Activated naive CD8-positive, alpha-beta T cell (primary cell): ENCODE data around the gene SYTL1.
A peak's percentile ranks its signal among the peaks of the same experiment; 100 is the strongest.

Experiments used
- H3K27ac Mint-ChIP-seq: one replicate; pipeline ENCODE4 v1.8.0; 2021; ENCODE audit warnings: mixed read lengths
- H3K27me3 Mint-ChIP-seq: one replicate; pipeline ENCODE4 v1.8.0; 2021; ENCODE audit warnings: mixed read lengths
- H3K36me3 Mint-ChIP-seq: one replicate; pipeline ENCODE4 v1.8.0; 2021; ENCODE audit warnings: mixed read lengths
- H3K4me1 Mint-ChIP-seq: one replicate; pipeline ENCODE4 v1.8.0; 2021; ENCODE audit warnings: low read depth, mixed read lengths
- H3K4me3 Mint-ChIP-seq: one replicate; pipeline ENCODE4 v1.8.0; 2021; ENCODE audit warnings: mild to moderate bottlenecking, mixed read lengths
- H3K9me3 Mint-ChIP-seq: one replicate; pipeline ENCODE4 v1.8.0; 2021; ENCODE audit warnings: low read depth, mixed read lengths

The SYTL1 gene

GRCh38 chr1:27341525-27342252, at the start of gene SYTL1:
Gene SYTL1 (plus strand): TSS chr1:27342022. CDS start chr1:27345335, 3,313 bp downstream.
- Mint-ChIP-seq H3K9me3 (no peaks in the 10 kb centered on the region), H3K4me1 (peaks cover 58% of the 10 kb centered on the region), H3K27me3 (no peaks in the 10 kb centered on the region), H3K36me3 (peaks cover under 1% of the 10 kb centered on the region), H3K4me3 (peak within 1 kb of the TSS; percentile 91), H3K27ac (peak within 1 kb of the TSS; percentile 91)

- H3K27ac Mint-ChIP-seq, result no peak overlapping the region
- H3K36me3 Mint-ChIP-seq, result peaks cover 2% of the 10 kb centered on the region
- no peaks in the 10 kb centered on the region for H3K27me3 Mint-ChIP-seq
- H3K4me1 Mint-ChIP-seq, result peaks cover 4% of the 10 kb centered on the region
- no peak overlapping the region for H3K4me3 Mint-ChIP-seq
- no peaks in the 10 kb centered on the region for H3K9me3 Mint-ChIP-seq
Observed at GRCh38 chr1:27292106-27292505, 49.7 kb upstream of the SYTL1 start.

GRCh38 chr1:27293915-27294314, 47.9 kb upstream of the SYTL1 start:
- Mint-ChIP-seq H3K27ac (no peak overlapping the region), H3K4me1 (peaks cover 4% of the 10 kb centered on the region), H3K4me3 (no peak overlapping the region), H3K9me3 (no peaks in the 10 kb centered on the region), H3K36me3 (no peaks in the 10 kb centered on the region), H3K27me3 (no peaks in the 10 kb centered on the region)

- Mint-ChIP-seq H3K4me1 (peaks cover 4% of the 10 kb centered on the region), H3K27me3 (no peaks in the 10 kb centered on the region), H3K9me3 (no peaks in the 10 kb centered on the region), H3K4me3 (no peak overlapping the region), H3K36me3 (no peaks in the 10 kb centered on the region), H3K27ac (no peak overlapping the region)
Observed at GRCh38 chr1:27296773-27297291, 45.0 kb upstream of the SYTL1 start.

- H3K4me1 Mint-ChIP-seq, result peaks cover 4% of the 10 kb centered on the region
- no peak overlapping the region for H3K27ac Mint-ChIP-seq
- no peaks in the 10 kb centered on the region for H3K27me3 Mint-ChIP-seq
- no peaks in the 10 kb centered on the region for H3K9me3 Mint-ChIP-seq
- no peak overlapping the region for H3K4me3 Mint-ChIP-seq
- H3K36me3 Mint-ChIP-seq, result no peaks in the 10 kb centered on the region
Observed at GRCh38 chr1:27297903-27298302, 43.9 kb upstream of the SYTL1 start.

- no peaks in the 10 kb centered on the region for H3K9me3 Mint-ChIP-seq
- no peaks in the 10 kb centered on the region for H3K27me3 Mint-ChIP-seq
- H3K4me3 Mint-ChIP-seq, result no peak overlapping the region
- H3K4me1 Mint-ChIP-seq, result peaks cover 4% of the 10 kb centered on the region
- H3K27ac Mint-ChIP-seq, result no peak overlapping the region
- no peaks in the 10 kb centered on the region for H3K36me3 Mint-ChIP-seq
Observed at GRCh38 chr1:27298632-27299384, 43.0 kb upstream of the SYTL1 start.

GRCh38 chr1:27299385-27300271, 42.2 kb upstream of the SYTL1 start:
- Mint-ChIP-seq H3K4me3 (no peak overlapping the region), H3K36me3 (no peaks in the 10 kb centered on the region), H3K9me3 (no peaks in the 10 kb centered on the region), H3K4me1 (peaks cover 4% of the 10 kb centered on the region), H3K27me3 (no peaks in the 10 kb centered on the region), H3K27ac (no peak overlapping the region)

GRCh38 chr1:27300341-27301051, 41.3 kb upstream of the SYTL1 start:
- Mint-ChIP-seq H3K9me3 (no peaks in the 10 kb centered on the region), H3K4me3 (no peak overlapping the region), H3K4me1 (peaks cover 4% of the 10 kb centered on the region), H3K27ac (no peak overlapping the region), H3K36me3 (no peaks in the 10 kb centered on the region), H3K27me3 (no peaks in the 10 kb centered on the region)

GRCh38 chr1:27301052-27301422, 40.8 kb upstream of the SYTL1 start:
- Mint-ChIP-seq H3K9me3 (no peaks in the 10 kb centered on the region), H3K36me3 (no peaks in the 10 kb centered on the region), H3K27ac (no peak overlapping the region), H3K4me3 (no peak overlapping the region), H3K27me3 (no peaks in the 10 kb centered on the region), H3K4me1 (peaks cover 4% of the 10 kb centered on the region)

GRCh38 chr1:27301582-27302199, 40.1 kb upstream of the SYTL1 start:
- Mint-ChIP-seq H3K27ac (no peak overlapping the region), H3K4me1 (no peaks in the 10 kb centered on the region)

GRCh38 chr1:27302612-27303011, 39.2 kb upstream of the SYTL1 start:
- Mint-ChIP-seq H3K9me3 (no peaks in the 10 kb centered on the region), H3K4me3 (no peak overlapping the region), H3K27me3 (no peaks in the 10 kb centered on the region), H3K36me3 (no peaks in the 10 kb centered on the region), H3K27ac (no peak overlapping the region), H3K4me1 (no peaks in the 10 kb centered on the region)

More at GRCh38 chr1:27301582-27302199, 40.1 kb upstream of the SYTL1 start:
- Mint-ChIP-seq H3K27me3 (no peaks in the 10 kb centered on the region), H3K9me3 (no peaks in the 10 kb centered on the region), H3K36me3 (no peaks in the 10 kb centered on the region), H3K4me3 (no peak overlapping the region)

GRCh38 chr1:27303509-27303908, 38.3 kb upstream of the SYTL1 start:
- Mint-ChIP-seq H3K27me3 (no peaks in the 10 kb centered on the region), H3K4me3 (no peak overlapping the region), H3K4me1 (no peaks in the 10 kb centered on the region), H3K9me3 (no peaks in the 10 kb centered on the region), H3K27ac (no peak overlapping the region), H3K36me3 (no peaks in the 10 kb centered on the region)

- no peak overlapping the region for H3K27ac Mint-ChIP-seq
- no peaks in the 10 kb centered on the region for H3K36me3 Mint-ChIP-seq
- no peaks in the 10 kb centered on the region for H3K9me3 Mint-ChIP-seq
- H3K27me3 Mint-ChIP-seq, result no peaks in the 10 kb centered on the region
- H3K4me3 Mint-ChIP-seq, result no peak overlapping the region
- no peaks in the 10 kb centered on the region for H3K4me1 Mint-ChIP-seq
Observed at GRCh38 chr1:27306071-27306470, 35.8 kb upstream of the SYTL1 start.
